SK-N-SH treated with all-trans-retinoic acid at 6 μM for 48 hours (cell line): ENCODE measurements around the gene SMARCAL1.
A peak's percentile ranks its signal among the peaks of the same experiment; 100 is the strongest.

ENCODE experiments used
- ATAC-seq: fragments of 200-7000 bp; cut with Tn5 transposase; 3 replicates; pipeline ENCODE4 v1.9.1; 2020; ENCODE audit warnings: mild to moderate bottlenecking, moderate library complexity
- ARNTL ChIP-seq: fragments of 450-650 bp; formaldehyde crosslinking; IDR thresholded peaks from 2 replicates; pipeline ENCODE4 v1.5.0; 2020; ENCODE audit warnings: low read depth, mild to moderate bottlenecking, moderate library complexity, borderline replicate concordance
- BACH2 ChIP-seq: fragments of 250-450 bp; sonication (Bioruptor Pico); IDR thresholded peaks from 2 replicates; pipeline ENCODE4 v1.9.0; 2021; ENCODE audit warnings: mild to moderate bottlenecking, borderline replicate concordance
- CSDC2 ChIP-seq: fragments of 250-450 bp; sonication (Bioruptor Pico); IDR thresholded peaks from 2 replicates; pipeline ENCODE4 v1.5.0; 2020; ENCODE audit warnings: mild to moderate bottlenecking, moderate library complexity
- ESRRG ChIP-seq: fragments of 250-450 bp; sonication (Bioruptor Pico); IDR thresholded peaks from 2 replicates; pipeline ENCODE4 v1.6.1; 2021; ENCODE audit warnings: mild to moderate bottlenecking
- GLIS3 ChIP-seq: fragments of 250-450 bp; sonication (Bioruptor Pico); IDR thresholded peaks from 2 replicates; pipeline ENCODE4 v1.5.0; 2020; ENCODE audit warnings: mild to moderate bottlenecking, moderate library complexity
- ISL1 ChIP-seq: fragments of 250-450 bp; sonication (Bioruptor Pico); IDR thresholded peaks from 2 replicates; pipeline ENCODE4 v2.1.2; 2022; ENCODE audit warnings: mild to moderate bottlenecking, moderate library complexity
- PPARA ChIP-seq: fragments of 250-450 bp; sonication (Bioruptor Pico); IDR thresholded peaks from 2 replicates; pipeline ENCODE4 v1.5.0; 2020; ENCODE audit warnings: mild to moderate bottlenecking, borderline replicate concordance
- RARB ChIP-seq: fragments of 250-450 bp; sonication (Bioruptor Pico); IDR thresholded peaks from 2 replicates; pipeline ENCODE4 v1.8.0; 2021; ENCODE audit warnings: mild to moderate bottlenecking, moderate library complexity
- SNAI2 ChIP-seq: fragments of 250-450 bp; sonication (Bioruptor Pico); IDR thresholded peaks from 2 replicates; pipeline ENCODE4 v1.5.0; 2020; ENCODE audit warnings: mild to moderate bottlenecking, moderate library complexity
- TCF4 ChIP-seq: fragments of 250-450 bp; sonication (Bioruptor Pico); IDR thresholded peaks from 2 replicates; pipeline ENCODE4 v1.8.0; 2021; ENCODE audit warnings: mild to moderate bottlenecking, moderate library complexity, borderline replicate concordance
- TOX ChIP-seq: fragments of 250-450 bp; sonication (Bioruptor Pico); IDR thresholded peaks from 2 replicates; pipeline ENCODE4 v1.8.0; 2021; ENCODE audit warnings: mild to moderate bottlenecking, moderate library complexity, borderline replicate concordance
- ZFP3 ChIP-seq: fragments of 250-450 bp; sonication (Bioruptor Pico); IDR thresholded peaks from 2 replicates; pipeline ENCODE4 v1.5.0; 2020; ENCODE audit warnings: mild to moderate bottlenecking, moderate library complexity
- ZNF565 ChIP-seq: fragments of 450-650 bp; formaldehyde crosslinking; conservative IDR thresholded peaks from 2 replicates; pipeline ENCODE4 v1.5.0; 2020; ENCODE audit warnings: low read depth, mild to moderate bottlenecking, moderate library complexity
- ZNF8 ChIP-seq: fragments of 450-650 bp; formaldehyde crosslinking; IDR thresholded peaks from 2 replicates; pipeline ENCODE4 v1.5.0; 2020; ENCODE audit warnings: mild to moderate bottlenecking, moderate library complexity
- TF ChIP-seq, protein P1 (sequence below): fragments of 250-450 bp; sonication (Bioruptor Pico); IDR thresholded peaks from 2 replicates; pipeline ENCODE4 v1.5.1; 2020; ENCODE audit warnings: low read depth, mild to moderate bottlenecking, moderate library complexity
- TF ChIP-seq, protein P2 (sequence below): fragments of 250-450 bp; sonication (Bioruptor Pico); IDR thresholded peaks from 2 replicates; pipeline ENCODE4 v1.8.0; 2020; ENCODE audit warnings: mild to moderate bottlenecking, moderate library complexity, borderline replicate concordance
- TF ChIP-seq, protein P3 (sequence below): fragments of 250-450 bp; sonication (Bioruptor Pico); IDR thresholded peaks from 2 replicates; pipeline ENCODE4 v1.8.0; 2021; ENCODE audit warnings: low read depth, mild to moderate bottlenecking, moderate library complexity, borderline replicate concordance
- TF ChIP-seq, protein P4 (sequence below): fragments of 250-450 bp; sonication (Bioruptor Pico); IDR thresholded peaks from 2 replicates; pipeline ENCODE4 v1.5.1; 2021; ENCODE audit warnings: mild to moderate bottlenecking, moderate library complexity
- TF ChIP-seq, protein P5 (sequence below): fragments of 250-450 bp; sonication (Bioruptor Pico); IDR thresholded peaks from 2 replicates; pipeline ENCODE4 v1.5.0; 2020; ENCODE audit warnings: mild to moderate bottlenecking, moderate library complexity

Gene SMARCAL1

DNA sequence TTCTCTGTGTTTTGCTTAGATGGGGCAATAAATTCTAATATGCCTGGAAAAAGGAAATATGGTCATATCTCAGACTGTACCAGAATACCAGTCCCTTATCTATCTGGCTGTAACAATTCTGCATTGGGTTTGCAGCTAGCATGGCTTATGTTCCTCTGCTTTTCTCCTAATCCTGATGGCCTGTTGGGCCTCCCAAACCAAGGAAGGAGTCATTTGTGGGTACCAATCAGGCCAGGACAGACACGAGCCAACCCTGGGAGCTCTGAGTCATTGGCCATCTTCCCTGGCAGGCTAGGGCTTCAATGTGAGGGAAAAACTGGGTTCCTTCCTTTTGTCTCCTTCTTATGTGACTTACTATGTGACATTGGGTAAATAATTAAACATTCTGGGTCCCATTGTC, 12.0 kb downstream of the SMARCAL1 start (continued):
- TF ChIP-seq CSDC2 (CRISPR knock-in tag) (no peak), ISL1 (CRISPR knock-in tag) (no peak)
- TF ChIP-seq, all 23 proteins: peak for 0

DNA sequence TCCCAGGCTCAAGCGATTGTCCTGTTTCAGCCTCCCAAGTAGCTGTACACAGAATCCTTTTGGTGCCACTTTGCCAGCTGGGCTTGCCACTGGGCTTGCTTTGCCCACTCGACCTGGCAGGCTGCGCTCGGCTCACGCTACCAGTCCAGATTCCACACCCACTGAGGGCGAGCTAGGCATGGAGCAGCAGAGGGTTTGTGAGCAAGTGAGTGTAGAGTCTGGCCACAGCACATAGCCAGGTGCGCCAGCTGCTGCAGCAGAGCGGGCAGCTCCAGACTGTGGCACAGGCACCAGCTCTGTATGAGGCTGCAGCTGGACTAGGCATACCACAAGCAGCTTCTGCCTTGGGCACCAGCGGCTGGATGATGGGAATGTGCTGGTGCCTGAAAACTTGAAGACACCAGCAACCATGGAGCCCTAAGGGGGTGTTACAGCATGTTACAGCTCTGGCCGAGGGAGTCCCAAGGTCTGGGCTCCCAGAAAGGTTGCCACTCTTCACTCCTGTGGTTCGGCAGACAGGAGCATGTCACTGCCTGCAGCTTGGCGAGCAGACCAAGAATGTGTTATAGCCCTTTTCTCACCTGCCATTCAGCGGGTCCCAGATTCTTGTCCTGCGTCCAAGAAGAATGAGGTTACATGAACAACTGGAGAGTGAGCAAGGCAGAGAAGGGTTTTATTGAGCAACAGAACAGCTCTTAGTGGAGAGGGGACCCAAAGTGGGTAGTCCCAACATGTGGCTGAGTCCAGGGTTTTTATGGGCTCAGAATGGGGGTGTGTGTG, 12.9 kb downstream of the SMARCAL1 start:
- ATAC-seq = no peak
- TF ChIP-seq ZFP3 (CRISPR knock-in tag) = no peak
- no peak for TF ChIP-seq SNAI2 (CRISPR knock-in tag)
- no peak for TF ChIP-seq TCF4 (CRISPR knock-in tag)
- no peak for TF ChIP-seq ZNF565
- no peak for TF ChIP-seq GLIS3 (CRISPR knock-in tag)
- TF ChIP-seq ZNF8 (CRISPR knock-in tag) = no peak
- TF ChIP-seq ARNTL = no peak
- TF ChIP-seq, protein P1, sequence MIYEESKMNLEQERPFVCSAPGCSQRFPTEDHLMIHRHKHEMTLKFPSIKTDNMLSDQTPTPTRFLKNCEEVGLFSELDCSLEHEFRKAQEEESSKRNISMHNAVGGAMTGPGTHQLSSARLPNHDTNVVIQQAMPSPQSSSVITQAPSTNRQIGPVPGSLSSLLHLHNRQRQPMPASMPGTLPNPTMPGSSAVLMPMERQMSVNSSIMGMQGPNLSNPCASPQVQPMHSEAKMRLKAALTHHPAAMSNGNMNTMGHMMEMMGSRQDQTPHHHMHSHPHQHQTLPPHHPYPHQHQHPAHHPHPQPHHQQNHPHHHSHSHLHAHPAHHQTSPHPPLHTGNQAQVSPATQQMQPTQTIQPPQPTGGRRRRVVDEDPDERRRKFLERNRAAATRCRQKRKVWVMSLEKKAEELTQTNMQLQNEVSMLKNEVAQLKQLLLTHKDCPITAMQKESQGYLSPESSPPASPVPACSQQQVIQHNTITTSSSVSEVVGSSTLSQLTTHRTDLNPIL (CRISPR knock-in tag) = no peak

DNA sequence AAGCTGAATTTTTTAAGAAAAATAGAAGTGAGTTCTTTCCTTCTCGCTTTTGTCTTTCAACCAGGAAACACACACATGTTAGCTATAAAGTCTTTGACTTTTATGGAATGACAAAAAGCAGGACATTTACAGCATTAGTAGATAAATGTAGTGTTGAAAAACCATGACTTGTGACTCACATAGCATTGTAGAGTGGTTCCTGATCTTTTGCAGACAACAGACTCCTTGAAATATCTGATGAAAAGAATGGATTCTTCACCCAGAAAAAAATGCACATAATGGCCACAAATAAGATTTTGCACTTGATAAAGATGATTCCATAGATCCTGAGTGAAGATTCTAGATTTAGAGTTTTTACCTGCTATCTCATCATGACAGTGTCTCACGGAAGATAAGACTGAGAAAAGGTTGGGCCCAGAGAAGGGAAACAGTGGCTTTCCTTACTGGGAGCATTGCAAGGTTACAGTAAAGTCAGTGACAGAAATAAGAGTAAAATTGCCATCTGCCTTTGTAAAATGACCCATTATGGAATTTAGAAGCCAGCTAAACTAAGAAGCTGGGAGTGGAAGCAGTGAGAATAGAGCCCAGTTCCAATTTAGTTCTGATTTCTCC, 14.0 kb downstream of the SMARCAL1 start:
- ATAC-seq = peak; percentile 86
- TF ChIP-seq, protein P1 (CRISPR knock-in tag) = no peak
- TF ChIP-seq ZNF8 (CRISPR knock-in tag) = no peak
- TF ChIP-seq BACH2 = no peak
- no peak for TF ChIP-seq GLIS3 (CRISPR knock-in tag)
- TF ChIP-seq TOX = peak; percentile 64; the same call in 1 of the 2 replicates
- TF ChIP-seq ISL1 (CRISPR knock-in tag) = peak; percentile 94
- TF ChIP-seq CSDC2 (CRISPR knock-in tag) = no peak
- TF ChIP-seq RARB = no peak
- TF ChIP-seq, protein P2, sequence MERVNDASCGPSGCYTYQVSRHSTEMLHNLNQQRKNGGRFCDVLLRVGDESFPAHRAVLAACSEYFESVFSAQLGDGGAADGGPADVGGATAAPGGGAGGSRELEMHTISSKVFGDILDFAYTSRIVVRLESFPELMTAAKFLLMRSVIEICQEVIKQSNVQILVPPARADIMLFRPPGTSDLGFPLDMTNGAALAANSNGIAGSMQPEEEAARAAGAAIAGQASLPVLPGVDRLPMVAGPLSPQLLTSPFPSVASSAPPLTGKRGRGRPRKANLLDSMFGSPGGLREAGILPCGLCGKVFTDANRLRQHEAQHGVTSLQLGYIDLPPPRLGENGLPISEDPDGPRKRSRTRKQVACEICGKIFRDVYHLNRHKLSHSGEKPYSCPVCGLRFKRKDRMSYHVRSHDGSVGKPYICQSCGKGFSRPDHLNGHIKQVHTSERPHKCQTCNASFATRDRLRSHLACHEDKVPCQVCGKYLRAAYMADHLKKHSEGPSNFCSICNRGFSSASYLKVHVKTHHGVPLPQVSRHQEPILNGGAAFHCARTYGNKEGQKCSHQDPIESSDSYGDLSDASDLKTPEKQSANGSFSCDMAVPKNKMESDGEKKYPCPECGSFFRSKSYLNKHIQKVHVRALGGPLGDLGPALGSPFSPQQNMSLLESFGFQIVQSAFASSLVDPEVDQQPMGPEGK (CRISPR knock-in tag) = 0 out of 2 replicates have a peak, but pooled peaks have one; percentile 29
- TF ChIP-seq, protein P3, sequence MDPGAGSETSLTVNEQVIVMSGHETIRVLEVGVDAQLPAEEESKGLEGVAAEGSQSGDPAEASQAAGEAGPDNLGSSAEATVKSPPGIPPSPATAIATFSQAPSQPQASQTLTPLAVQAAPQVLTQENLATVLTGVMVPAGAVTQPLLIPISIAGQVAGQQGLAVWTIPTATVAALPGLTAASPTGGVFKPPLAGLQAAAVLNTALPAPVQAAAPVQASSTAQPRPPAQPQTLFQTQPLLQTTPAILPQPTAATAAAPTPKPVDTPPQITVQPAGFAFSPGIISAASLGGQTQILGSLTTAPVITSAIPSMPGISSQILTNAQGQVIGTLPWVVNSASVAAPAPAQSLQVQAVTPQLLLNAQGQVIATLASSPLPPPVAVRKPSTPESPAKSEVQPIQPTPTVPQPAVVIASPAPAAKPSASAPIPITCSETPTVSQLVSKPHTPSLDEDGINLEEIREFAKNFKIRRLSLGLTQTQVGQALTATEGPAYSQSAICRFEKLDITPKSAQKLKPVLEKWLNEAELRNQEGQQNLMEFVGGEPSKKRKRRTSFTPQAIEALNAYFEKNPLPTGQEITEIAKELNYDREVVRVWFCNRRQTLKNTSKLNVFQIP (CRISPR knock-in tag) = no peak
- no peak for TF ChIP-seq ZFP3 (CRISPR knock-in tag)
- TF ChIP-seq, protein P4, sequence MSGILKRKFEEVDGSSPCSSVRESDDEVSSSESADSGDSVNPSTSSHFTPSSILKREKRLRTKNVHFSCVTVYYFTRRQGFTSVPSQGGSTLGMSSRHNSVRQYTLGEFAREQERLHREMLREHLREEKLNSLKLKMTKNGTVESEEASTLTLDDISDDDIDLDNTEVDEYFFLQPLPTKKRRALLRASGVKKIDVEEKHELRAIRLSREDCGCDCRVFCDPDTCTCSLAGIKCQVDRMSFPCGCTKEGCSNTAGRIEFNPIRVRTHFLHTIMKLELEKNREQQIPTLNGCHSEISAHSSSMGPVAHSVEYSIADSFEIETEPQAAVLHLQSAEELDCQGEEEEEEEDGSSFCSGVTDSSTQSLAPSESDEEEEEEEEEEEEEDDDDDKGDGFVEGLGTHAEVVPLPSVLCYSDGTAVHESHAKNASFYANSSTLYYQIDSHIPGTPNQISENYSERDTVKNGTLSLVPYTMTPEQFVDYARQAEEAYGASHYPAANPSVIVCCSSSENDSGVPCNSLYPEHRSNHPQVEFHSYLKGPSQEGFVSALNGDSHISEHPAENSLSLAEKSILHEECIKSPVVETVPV (CRISPR knock-in tag) = no peak
- no peak for TF ChIP-seq ARNTL
- TF ChIP-seq, protein P5, sequence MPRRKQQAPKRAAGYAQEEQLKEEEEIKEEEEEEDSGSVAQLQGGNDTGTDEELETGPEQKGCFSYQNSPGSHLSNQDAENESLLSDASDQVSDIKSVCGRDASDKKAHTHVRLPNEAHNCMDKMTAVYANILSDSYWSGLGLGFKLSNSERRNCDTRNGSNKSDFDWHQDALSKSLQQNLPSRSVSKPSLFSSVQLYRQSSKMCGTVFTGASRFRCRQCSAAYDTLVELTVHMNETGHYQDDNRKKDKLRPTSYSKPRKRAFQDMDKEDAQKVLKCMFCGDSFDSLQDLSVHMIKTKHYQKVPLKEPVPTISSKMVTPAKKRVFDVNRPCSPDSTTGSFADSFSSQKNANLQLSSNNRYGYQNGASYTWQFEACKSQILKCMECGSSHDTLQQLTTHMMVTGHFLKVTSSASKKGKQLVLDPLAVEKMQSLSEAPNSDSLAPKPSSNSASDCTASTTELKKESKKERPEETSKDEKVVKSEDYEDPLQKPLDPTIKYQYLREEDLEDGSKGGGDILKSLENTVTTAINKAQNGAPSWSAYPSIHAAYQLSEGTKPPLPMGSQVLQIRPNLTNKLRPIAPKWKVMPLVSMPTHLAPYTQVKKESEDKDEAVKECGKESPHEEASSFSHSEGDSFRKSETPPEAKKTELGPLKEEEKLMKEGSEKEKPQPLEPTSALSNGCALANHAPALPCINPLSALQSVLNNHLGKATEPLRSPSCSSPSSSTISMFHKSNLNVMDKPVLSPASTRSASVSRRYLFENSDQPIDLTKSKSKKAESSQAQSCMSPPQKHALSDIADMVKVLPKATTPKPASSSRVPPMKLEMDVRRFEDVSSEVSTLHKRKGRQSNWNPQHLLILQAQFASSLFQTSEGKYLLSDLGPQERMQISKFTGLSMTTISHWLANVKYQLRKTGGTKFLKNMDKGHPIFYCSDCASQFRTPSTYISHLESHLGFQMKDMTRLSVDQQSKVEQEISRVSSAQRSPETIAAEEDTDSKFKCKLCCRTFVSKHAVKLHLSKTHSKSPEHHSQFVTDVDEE = no peak
- TF ChIP-seq PPARA (CRISPR knock-in tag) = no peak
- TF ChIP-seq ZNF565 = no peak
- no peak for TF ChIP-seq ESRRG
- no peak for TF ChIP-seq SNAI2 (CRISPR knock-in tag)
- TF ChIP-seq TCF4 (CRISPR knock-in tag) = 0 out of 2 replicates have a peak, but pooled peaks have one; percentile 47
